HCT116 (cell line): Measurements from ENCODE around the gene LAP3. TPM values are rescaled to one million over a fixed set of nuclear protein-coding genes. Genes with fewer than 3 reads are reported as not detected.

Source experiments
- ATAC-seq: fragments of 200-7000 bp; cut with Tn5 transposase; 2 replicates; pipeline ENCODE4 v1.9.1; 2020; ENCODE audit warnings: mild to moderate bottlenecking, moderate library complexity
- BruUV-seq: library from RNA; stranded (reverse); fragments of 400-500 nt; replicated peaks from 2 replicates; lab custom pipeline; 2021; lab: Mats Ljungman, UMichigan
- CTCF ChIA-PET: fragments of 300-600 bp; sonication (Branson Sonifier 250); formaldehyde crosslinking; loops from one replicate; lab custom pipeline; 2021; ENCODE audit warnings: antibody characterized with exemption; lab: Charles Lee
- POLR2A ChIA-PET: fragments of 300-600, 350-600 bp; sonication (Branson Sonifier 250); formaldehyde crosslinking; loops from one replicate; lab custom pipeline; 2021; ENCODE audit warnings: antibody characterized with exemption; lab: Charles Lee
- RAD21 ChIA-PET, 2 experiments: fragments of 300-600 bp; sonication (Branson Sonifier 250); formaldehyde crosslinking; loops; one replicate each; lab custom pipeline; 2023; ENCODE audit warnings: low total read pairs in 2 of 2; ENCODE audit not compliant: uncharacterized antibody in 2 of 2, unreplicated experiment in 2 of 2, low non-redundant PET in 1 of 2; lab: Charles Lee
- DNase-seq: peaks from one replicate; pipeline ENCODE4 v3.0.0-alpha.2; 2010; ENCODE audit warnings: low read depth, low spot score
- H2AFZ ChIP-seq: fragments of 200-600 bp; shearing (Covaris generic), sonication (generic); 2 replicates; pipeline ENCODE4 v1.6.1; 2017; ENCODE audit warnings: low read depth, mixed run types, mixed read lengths, antibody characterized with exemption, low read length; ENCODE audit not compliant: poor library complexity, severe bottlenecking
- H3K27ac ChIP-seq: 2 replicates; pipeline ENCODE4 v1.5.1; 2012; ENCODE audit warnings: low read depth, low read length
- H3K27me3 ChIP-seq: fragments of 200-600 bp; sonication (generic); 2 replicates; pipeline ENCODE4 v1.6.1; 2016; ENCODE audit warnings: mixed run types, low read length, mixed read lengths; ENCODE audit not compliant: insufficient read depth
- H3K36me3 ChIP-seq, 2 experiments: fragments of 200-500 bp in 1 of 2; fragments of 200-600 bp in 1 of 2; sonication (Bioruptor generic) in 1 of 2; sonication (generic) in 1 of 2; 2 replicates each; pipeline versions ENCODE4 v1.5.1 to v1.6.1; 2014 to 2016; ENCODE audit warnings: low read length in 2 of 2, inconsistent platforms in 1 of 2, mixed read lengths in 1 of 2, mixed run types in 1 of 2; ENCODE audit not compliant: insufficient read depth in 2 of 2, control insufficient read depth in 1 of 2
- H3K4me1 ChIP-seq, 2 experiments: fragments of 200-600 bp in 1 of 2; sonication (generic) in 1 of 2; 2 replicates each; pipeline versions ENCODE4 v1.5.1 to v1.6.1; 2012 to 2017; ENCODE audit warnings: low read length in 2 of 2, inconsistent platforms in 1 of 2, mild to moderate bottlenecking in 1 of 2, mixed read lengths in 1 of 2, mixed run types in 1 of 2, moderate library complexity in 1 of 2; ENCODE audit not compliant: insufficient read depth in 2 of 2, control insufficient read depth in 1 of 2
- H3K4me2 ChIP-seq: fragments of 200-600 bp; sonication (generic); 2 replicates; pipeline ENCODE4 v1.6.1; 2017; ENCODE audit warnings: mixed run types, low read length, mixed read lengths
- H3K4me3 ChIP-seq, 2 experiments: fragments of 200-600 bp in 1 of 2; sonication (generic) in 1 of 2; replicated peaks in 1 of 2; 2 replicates each; pipeline ENCODE4 v1.5.1; 2011 to 2016; ENCODE audit warnings: low read length in 2 of 2, control low read depth in 1 of 2, low read depth in 1 of 2, mild to moderate bottlenecking in 1 of 2, mixed read lengths in 1 of 2, mixed run types in 1 of 2
- H3K79me2 ChIP-seq: fragments of 200-600 bp; sonication (generic); 2 replicates; pipeline ENCODE4 v1.6.1; 2017; ENCODE audit warnings: mild to moderate bottlenecking, mixed run types, low read length, moderate library complexity, mixed read lengths; ENCODE audit not compliant: insufficient read depth
- H3K9ac ChIP-seq: fragments of 200-600 bp; sonication (generic); 2 replicates; pipeline ENCODE4 v1.6.1; 2016; ENCODE audit warnings: low read length, mixed read lengths
- H3K9me2 ChIP-seq: fragments of 200-600 bp; sonication (generic), shearing (Covaris generic); 2 replicates; pipeline ENCODE4 v1.6.1; 2017; ENCODE audit warnings: mixed run types, mild to moderate bottlenecking, moderate library complexity; ENCODE audit not compliant: insufficient read depth
- H3K9me3 ChIP-seq, 2 experiments: fragments of 200-500 bp in 1 of 2; fragments of 200-600 bp in 1 of 2; sonication (Bioruptor generic) in 1 of 2; sonication (generic) in 1 of 2; 2 replicates each; pipeline ENCODE4 v1.6.1; 2014 to 2017; ENCODE audit warnings: low read length in 2 of 2, mixed read lengths in 2 of 2, inconsistent platforms in 1 of 2, low read depth in 1 of 2, mild to moderate bottlenecking in 1 of 2, mixed run types in 1 of 2, moderate library complexity in 1 of 2; ENCODE audit not compliant: control insufficient read depth in 1 of 2, insufficient read depth in 1 of 2
- H4K20me1 ChIP-seq: fragments of 200-600 bp; sonication (generic), shearing (Covaris generic); 2 replicates; pipeline ENCODE4 v1.6.1; 2017; ENCODE audit warnings: mixed run types, mild to moderate bottlenecking, moderate library complexity; ENCODE audit not compliant: insufficient read depth
- CBX3 ChIP-seq: IDR thresholded peaks from 2 replicates; pipeline ENCODE4 v1.6.1; 2012; ENCODE audit warnings: low read depth
- EGR1 ChIP-seq: IDR thresholded peaks from 2 replicates; pipeline ENCODE4 v1.6.1; 2012; ENCODE audit warnings: low read depth
- ELF1 ChIP-seq: IDR thresholded peaks from 2 replicates; pipeline ENCODE4 v1.6.1; 2012; ENCODE audit warnings: low read depth, borderline replicate concordance
- EZH2 ChIP-seq: fragments of 200-600 bp; sonication (generic); IDR thresholded peaks from 2 replicates; pipeline ENCODE4 v1.6.1; 2017; ENCODE audit warnings: antibody characterized with exemption, mixed run types
- EZH2phosphoT487 ChIP-seq: fragments of 200-600 bp; IDR thresholded peaks from 2 replicates; pipeline ENCODE4 v1.6.1; 2018; ENCODE audit warnings: antibody characterized with exemption, borderline replicate concordance
- FOSL1 ChIP-seq: IDR thresholded peaks from 2 replicates; pipeline ENCODE4 v1.6.1; 2012; ENCODE audit warnings: low read depth
- JUND ChIP-seq: IDR thresholded peaks from 2 replicates; pipeline ENCODE4 v1.6.1; 2012
- POLR2AphosphoS5 ChIP-seq: IDR thresholded peaks from 2 replicates; pipeline ENCODE4 v1.6.1; 2011; ENCODE audit warnings: mild to moderate bottlenecking, low read depth, low read length, moderate library complexity
- RAD21 ChIP-seq: IDR thresholded peaks from 2 replicates; pipeline ENCODE4 v1.6.1; 2012; ENCODE audit warnings: low read depth, mild to moderate bottlenecking
- SIN3A ChIP-seq: IDR thresholded peaks from 2 replicates; pipeline ENCODE4 v1.6.1; 2012; ENCODE audit warnings: low read depth
- SP1 ChIP-seq: IDR thresholded peaks from 2 replicates; pipeline ENCODE4 v1.6.1; 2012; ENCODE audit warnings: low read depth
- SRF ChIP-seq: IDR thresholded peaks from 2 replicates; pipeline ENCODE4 v1.6.1; 2012; ENCODE audit warnings: low read depth
- YY1 ChIP-seq: IDR thresholded peaks from 2 replicates; pipeline ENCODE4 v1.6.1; 2011; ENCODE audit warnings: low read length, low read depth, moderate library complexity, mild to moderate bottlenecking; ENCODE audit not compliant: insufficient replicate concordance; ENCODE audit errors: extremely low read depth
- ZFX ChIP-seq: fragments of 450-650 bp; IDR thresholded peaks from 2 replicates; pipeline ENCODE4 v1.6.1; 2017
- intact Hi-C: fragments of 100-400 bp; cut with micrococcal nuclease; formaldehyde crosslinking; loops from 2 replicates; pipeline ENCODE4 v1.10.0; 2022
- total RNA-seq: library from RNA; stranded (reverse); gene quantifications from one replicate; pipeline ENCODE4 v1.2.1, GENCODE V29; 2021; ENCODE audit not compliant: unreplicated experiment
- TF ChIP-seq, protein P1 (sequence below): IDR thresholded peaks from 2 replicates; pipeline ENCODE4 v1.6.1; 2011; ENCODE audit warnings: mild to moderate bottlenecking, low read length, moderate library complexity; ENCODE audit not compliant: insufficient replicate concordance; ENCODE audit errors: extremely low read depth
- TF ChIP-seq, protein P2 (sequence below): IDR thresholded peaks from 2 replicates; pipeline ENCODE4 v1.6.1; 2012
- TF ChIP-seq, protein P3 (sequence below): IDR thresholded peaks from 2 replicates; pipeline ENCODE4 v1.6.1; 2012; ENCODE audit warnings: low read depth
- TF ChIP-seq, protein P4 (sequence below), 3 experiments: fragments of 200-600 bp in 1 of 3; sonication (generic) in 1 of 3; IDR thresholded peaks in 2 of 3; conservative IDR thresholded peaks in 1 of 3; 2 replicates each; pipeline ENCODE4 v1.5.1; 2012 to 2017; ENCODE audit warnings: low read depth in 2 of 3, low read length in 2 of 3, antibody characterized with exemption in 1 of 3, borderline replicate concordance in 1 of 3, control low read depth in 1 of 3, mild to moderate bottlenecking in 1 of 3, mixed read lengths in 1 of 3, mixed run types in 1 of 3, moderate library complexity in 1 of 3; ENCODE audit not compliant: insufficient read depth in 1 of 3

Gene LAP3
- total RNA-seq, 1 experiment from 2014 or later: 59.9 TPM

DNA sequence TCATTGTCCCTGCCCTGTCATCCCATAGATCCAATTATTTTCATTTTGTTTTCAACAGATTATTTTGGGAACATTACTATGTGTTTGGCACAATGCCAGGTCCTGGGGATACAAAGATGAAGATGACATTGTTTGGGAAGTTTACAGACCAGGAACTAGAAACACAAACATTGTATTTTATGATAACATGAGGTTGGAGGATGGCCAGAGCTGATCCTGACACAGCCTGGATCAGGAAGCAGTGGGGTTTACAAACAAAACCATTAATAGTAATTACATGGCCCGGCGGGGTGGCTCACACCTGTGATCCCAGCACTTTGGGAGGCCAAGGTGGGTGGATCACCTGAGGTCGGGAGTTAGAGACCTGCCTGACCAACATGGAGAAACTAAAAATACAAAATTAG lies 32.2 kb upstream of the LAP3 start:
- Histone ChIP-seq H3K9ac (no peak overlapping the region), H3K79me2 (no peaks in the 10 kb centered on the region), H3K36me3 (no peaks in the 10 kb centered on the region), H3K4me2 (no peak overlapping the region), H2AFZ (no peak overlapping the region), H3K4me3 (no peak overlapping the region), H3K9me3 (no peaks in the 10 kb centered on the region), H3K4me1 (peaks cover 0 to 3% of the 10 kb centered on the region in 2 experiments; a peak in 1 of 4 replicates), H3K9me2 (no peaks in the 10 kb centered on the region), H4K20me1 (no peaks in the 10 kb centered on the region), H3K27ac (no peak overlapping the region), H3K27me3 (no peaks in the 10 kb centered on the region)
- TF ChIP-seq ELF1: no peak
- TF ChIP-seq, protein P1, sequence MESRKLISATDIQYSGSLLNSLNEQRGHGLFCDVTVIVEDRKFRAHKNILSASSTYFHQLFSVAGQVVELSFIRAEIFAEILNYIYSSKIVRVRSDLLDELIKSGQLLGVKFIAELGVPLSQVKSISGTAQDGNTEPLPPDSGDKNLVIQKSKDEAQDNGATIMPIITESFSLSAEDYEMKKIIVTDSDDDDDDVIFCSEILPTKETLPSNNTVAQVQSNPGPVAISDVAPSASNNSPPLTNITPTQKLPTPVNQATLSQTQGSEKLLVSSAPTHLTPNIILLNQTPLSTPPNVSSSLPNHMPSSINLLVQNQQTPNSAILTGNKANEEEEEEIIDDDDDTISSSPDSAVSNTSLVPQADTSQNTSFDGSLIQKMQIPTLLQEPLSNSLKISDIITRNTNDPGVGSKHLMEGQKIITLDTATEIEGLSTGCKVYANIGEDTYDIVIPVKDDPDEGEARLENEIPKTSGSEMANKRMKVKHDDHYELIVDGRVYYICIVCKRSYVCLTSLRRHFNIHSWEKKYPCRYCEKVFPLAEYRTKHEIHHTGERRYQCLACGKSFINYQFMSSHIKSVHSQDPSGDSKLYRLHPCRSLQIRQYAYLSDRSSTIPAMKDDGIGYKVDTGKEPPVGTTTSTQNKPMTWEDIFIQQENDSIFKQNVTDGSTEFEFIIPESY: no peak
- no peak for TF ChIP-seq SRF
- TF ChIP-seq EGR1: no peak
- TF ChIP-seq ZFX: no peak
- no peak for TF ChIP-seq POLR2AphosphoS5
- no peak for TF ChIP-seq EZH2phosphoT487
- no peak for TF ChIP-seq CBX3
- no peak for TF ChIP-seq SP1
- TF ChIP-seq RAD21: no peak
- TF ChIP-seq, protein P2, sequence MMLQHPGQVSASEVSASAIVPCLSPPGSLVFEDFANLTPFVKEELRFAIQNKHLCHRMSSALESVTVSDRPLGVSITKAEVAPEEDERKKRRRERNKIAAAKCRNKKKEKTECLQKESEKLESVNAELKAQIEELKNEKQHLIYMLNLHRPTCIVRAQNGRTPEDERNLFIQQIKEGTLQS: no peak
- TF ChIP-seq, protein P3, sequence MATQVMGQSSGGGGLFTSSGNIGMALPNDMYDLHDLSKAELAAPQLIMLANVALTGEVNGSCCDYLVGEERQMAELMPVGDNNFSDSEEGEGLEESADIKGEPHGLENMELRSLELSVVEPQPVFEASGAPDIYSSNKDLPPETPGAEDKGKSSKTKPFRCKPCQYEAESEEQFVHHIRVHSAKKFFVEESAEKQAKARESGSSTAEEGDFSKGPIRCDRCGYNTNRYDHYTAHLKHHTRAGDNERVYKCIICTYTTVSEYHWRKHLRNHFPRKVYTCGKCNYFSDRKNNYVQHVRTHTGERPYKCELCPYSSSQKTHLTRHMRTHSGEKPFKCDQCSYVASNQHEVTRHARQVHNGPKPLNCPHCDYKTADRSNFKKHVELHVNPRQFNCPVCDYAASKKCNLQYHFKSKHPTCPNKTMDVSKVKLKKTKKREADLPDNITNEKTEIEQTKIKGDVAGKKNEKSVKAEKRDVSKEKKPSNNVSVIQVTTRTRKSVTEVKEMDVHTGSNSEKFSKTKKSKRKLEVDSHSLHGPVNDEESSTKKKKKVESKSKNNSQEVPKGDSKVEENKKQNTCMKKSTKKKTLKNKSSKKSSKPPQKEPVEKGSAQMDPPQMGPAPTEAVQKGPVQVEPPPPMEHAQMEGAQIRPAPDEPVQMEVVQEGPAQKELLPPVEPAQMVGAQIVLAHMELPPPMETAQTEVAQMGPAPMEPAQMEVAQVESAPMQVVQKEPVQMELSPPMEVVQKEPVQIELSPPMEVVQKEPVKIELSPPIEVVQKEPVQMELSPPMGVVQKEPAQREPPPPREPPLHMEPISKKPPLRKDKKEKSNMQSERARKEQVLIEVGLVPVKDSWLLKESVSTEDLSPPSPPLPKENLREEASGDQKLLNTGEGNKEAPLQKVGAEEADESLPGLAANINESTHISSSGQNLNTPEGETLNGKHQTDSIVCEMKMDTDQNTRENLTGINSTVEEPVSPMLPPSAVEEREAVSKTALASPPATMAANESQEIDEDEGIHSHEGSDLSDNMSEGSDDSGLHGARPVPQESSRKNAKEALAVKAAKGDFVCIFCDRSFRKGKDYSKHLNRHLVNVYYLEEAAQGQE: no peak
- no peak for TF ChIP-seq SIN3A
- TF ChIP-seq, protein P4, sequence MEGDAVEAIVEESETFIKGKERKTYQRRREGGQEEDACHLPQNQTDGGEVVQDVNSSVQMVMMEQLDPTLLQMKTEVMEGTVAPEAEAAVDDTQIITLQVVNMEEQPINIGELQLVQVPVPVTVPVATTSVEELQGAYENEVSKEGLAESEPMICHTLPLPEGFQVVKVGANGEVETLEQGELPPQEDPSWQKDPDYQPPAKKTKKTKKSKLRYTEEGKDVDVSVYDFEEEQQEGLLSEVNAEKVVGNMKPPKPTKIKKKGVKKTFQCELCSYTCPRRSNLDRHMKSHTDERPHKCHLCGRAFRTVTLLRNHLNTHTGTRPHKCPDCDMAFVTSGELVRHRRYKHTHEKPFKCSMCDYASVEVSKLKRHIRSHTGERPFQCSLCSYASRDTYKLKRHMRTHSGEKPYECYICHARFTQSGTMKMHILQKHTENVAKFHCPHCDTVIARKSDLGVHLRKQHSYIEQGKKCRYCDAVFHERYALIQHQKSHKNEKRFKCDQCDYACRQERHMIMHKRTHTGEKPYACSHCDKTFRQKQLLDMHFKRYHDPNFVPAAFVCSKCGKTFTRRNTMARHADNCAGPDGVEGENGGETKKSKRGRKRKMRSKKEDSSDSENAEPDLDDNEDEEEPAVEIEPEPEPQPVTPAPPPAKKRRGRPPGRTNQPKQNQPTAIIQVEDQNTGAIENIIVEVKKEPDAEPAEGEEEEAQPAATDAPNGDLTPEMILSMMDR (IDR thresholded peaks at IDR 0.05 in 2 of 3, conservative IDR thresholded peaks at IDR 0.05 in 1 of 3; ENCODE audit: borderline replicate concordance in 1 of 3, insufficient read depth in 1 of 3, low read depth in 2 of 3, low read length in 2 of 3): no peak
- no peak for TF ChIP-seq YY1
- no peak for TF ChIP-seq JUND
- TF ChIP-seq EZH2: no peak
- no peak for TF ChIP-seq FOSL1
- ATAC-seq (no peak), DNase-seq (no peak)
- ChIA-PET CTCF (no interaction called here), RAD21 (no interaction called here), POLR2A (no interaction called here)
- intact Hi-C loops: no loop called here
- BruUV-seq: no TSS peak
